ENCODE data around the gene BBS10. TPM values are rescaled to one million over a fixed set of nuclear protein-coding genes. Genes with fewer than 3 reads are reported as not detected.

Gene BBS10
- total RNA-seq, 2 experiments from 2014 or later, result 3.5 to 4.0 TPM

DNA sequence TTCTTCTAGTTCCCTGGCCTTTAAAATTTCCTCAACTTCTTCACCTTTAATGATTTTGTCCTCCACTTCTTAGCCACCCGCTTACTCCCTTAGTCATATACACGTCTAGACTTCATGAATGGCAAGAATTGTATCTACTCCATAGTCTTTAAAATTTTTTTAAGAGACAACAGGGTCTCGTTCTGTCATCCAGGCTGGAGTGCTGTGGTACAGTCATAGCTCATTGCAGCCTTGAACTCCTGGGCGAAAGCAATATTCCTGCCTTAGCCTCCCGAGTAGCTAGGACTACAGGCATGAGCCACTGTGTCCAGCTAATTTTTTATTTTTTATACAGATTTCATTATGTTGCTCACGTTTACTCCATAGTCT, 47.9 kb downstream of the BBS10 start:
- POLR2A ChIA-PET, result interaction anchor here (0.5 to 0.6 kb wide), 2 partner anchors 685 to 1279 kb away, joined by 3 to 4 read pairs; no protein-coding TSS in a partner anchor
- CTCF ChIA-PET, result no interaction called here
- no peaks in the 10 kb centered on the region for H3K27me3 Mint-ChIP-seq (ENCODE audit: low read depth)
- H3K4me3 Mint-ChIP-seq, result no peak overlapping the region
- H3K36me3 Mint-ChIP-seq (ENCODE audit: low read depth), result no peaks in the 10 kb centered on the region
- ATAC-seq, result no peak
- peaks cover 13% of the 10 kb centered on the region for H3K4me1 Mint-ChIP-seq (ENCODE audit: low read depth)
- no peak overlapping the region for H3K27ac Mint-ChIP-seq
- no peak for DNase-seq
- no peaks in the 10 kb centered on the region for H3K9me3 Mint-ChIP-seq (ENCODE audit: insufficient read depth)

DNA sequence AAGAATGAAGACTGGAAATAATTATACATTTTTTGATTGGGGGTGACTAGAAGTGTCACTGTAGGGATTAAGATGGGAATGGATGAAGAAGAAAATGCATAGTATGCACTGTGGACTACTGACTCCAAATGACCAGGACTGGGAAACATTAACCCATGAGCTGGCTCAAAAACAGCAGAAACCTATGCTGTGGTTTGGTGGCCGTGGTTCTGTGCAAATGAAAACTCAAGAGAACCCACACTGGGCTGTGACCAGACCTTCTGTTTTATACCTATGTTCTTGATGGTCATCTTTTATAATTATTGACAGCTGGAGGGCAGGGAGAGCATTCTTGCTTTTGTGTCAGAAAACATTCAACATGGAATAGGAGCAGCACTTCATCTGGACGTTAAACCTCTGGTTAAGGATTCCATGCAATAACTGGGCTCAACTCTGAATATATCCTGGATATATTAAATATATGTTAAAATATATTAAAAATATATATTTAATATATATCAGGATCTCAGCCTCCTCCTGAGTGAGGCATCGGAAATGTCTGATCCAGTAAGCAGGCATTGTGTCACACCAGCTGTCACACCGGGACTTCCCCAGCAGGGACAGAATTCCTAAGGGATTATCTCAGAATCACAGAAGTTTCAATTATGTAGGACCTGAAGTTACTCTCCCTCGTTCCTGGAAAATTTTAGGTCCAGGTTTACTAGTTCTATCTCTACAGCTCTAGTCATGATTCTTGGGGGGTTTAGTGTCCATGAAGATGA, 48.5 kb downstream of the BBS10 start:
- no peak for ATAC-seq
- H3K9me3 Mint-ChIP-seq (ENCODE audit: insufficient read depth), result no peaks in the 10 kb centered on the region
- H3K27me3 Mint-ChIP-seq (ENCODE audit: low read depth), result no peaks in the 10 kb centered on the region
- POLR2A ChIA-PET, result interaction anchor here (0.5 kb wide), 1 partner anchor 1279 kb away, joined by 3 read pairs; no protein-coding TSS in a partner anchor
- DNase-seq, result no peak
- CTCF ChIA-PET, result no interaction called here
- H3K27ac Mint-ChIP-seq, result no peak overlapping the region
- H3K4me3 Mint-ChIP-seq, result no peak overlapping the region
- H3K36me3 Mint-ChIP-seq (ENCODE audit: low read depth), result no peaks in the 10 kb centered on the region
- H3K4me1 Mint-ChIP-seq (ENCODE audit: low read depth), result peaks cover 13% of the 10 kb centered on the region

Other genes starting within 250 kb of the BBS10 start
- gene OSBPL8, start 211.4 kb upstream of the BBS10 start, total RNA-seq, result 100 to 1,000 TPM; 113 to 119 TPM

Data from activated CD8-positive, alpha-beta T cell treated with anti-CD3 and anti-CD28 coated beads, Interleukin-2, amount 10 ng/mL, durations not matched to agents 7 days and 5 days (primary cell).